HepG2 (cell line): ENCODE measurements around the gene DROSHA. TPM values are rescaled to one million over a fixed set of nuclear protein-coding genes. Genes with fewer than 3 reads are reported as not detected.

Experiments used
- ATAC-seq: fragments of 200-7000 bp; cut with Tn5 transposase; 3 replicates; pipeline ENCODE4 v1.9.1; 2020; ENCODE audit warnings: mild to moderate bottlenecking, moderate library complexity
- BruUV-seq: library from RNA; stranded (reverse); fragments of 400-500 nt; replicated peaks from 2 replicates; lab custom pipeline; 2021; lab: Mats Ljungman, UMichigan
- CTCF ChIA-PET: fragments of 300-600 bp; formaldehyde crosslinking; extraction: SDS; loops from one replicate; lab custom pipeline; 2021; ENCODE audit warnings: low total read pairs, inconsistent platforms, low intra/inter-chr PET ratio; lab: Yijun Ruan, JAX
- POLR2A ChIA-PET: fragments of 350-600 bp; sonication (Branson Sonifier 250); formaldehyde crosslinking; loops from one replicate; lab custom pipeline; 2020; ENCODE audit warnings: antibody characterized with exemption, inconsistent platforms; lab: Yijun Ruan, JAX
- DNase-seq: peaks from one replicate; pipeline ENCODE4 v3.0.0-alpha.2; 2015; ENCODE audit warnings: low spot score
- FAIRE-seq: peaks from 3 replicates; lab custom pipeline; 2011; peaks lifted over from hg19 to GRCh38; lab: Jason Lieb, UNC
- H2AFZ ChIP-seq: one replicate; pipeline ENCODE4 v1.6.1; 2011; ENCODE audit warnings: low read length, inconsistent platforms
- H3K27ac ChIP-seq: fragments of 300-600 bp; 3 replicates; pipeline ENCODE4 v1.8.0; 2011; ENCODE audit warnings: mixed run types, mild to moderate bottlenecking, mixed read lengths, low read length, inconsistent platforms; ENCODE audit not compliant: insufficient read depth; ENCODE audit errors: extremely low read length
- H3K27me3 ChIP-seq, 2 experiments: fragments of 200-600 bp in 1 of 2; 2 replicates in 1 of 2; 3 replicates in 1 of 2; pipeline versions ENCODE4 v1.6.0 to v1.8.0; 2011; ENCODE audit warnings: low read length in 2 of 2, mild to moderate bottlenecking in 2 of 2, moderate library complexity in 2 of 2, inconsistent platforms in 1 of 2; ENCODE audit not compliant: insufficient read depth in 2 of 2, control insufficient read depth in 1 of 2
- H3K36me3 ChIP-seq, 2 experiments: fragments of 200-600 bp in 1 of 2; replicated peaks in 1 of 2; 2 replicates in 1 of 2; 3 replicates in 1 of 2; pipeline versions ENCODE4 v1.5.1 to v1.8.0; 2011; ENCODE audit warnings: low read length in 2 of 2, inconsistent platforms in 1 of 2; ENCODE audit not compliant: insufficient read depth in 2 of 2, control insufficient read depth in 1 of 2
- H3K4me1 ChIP-seq: 2 replicates; pipeline ENCODE4 v1.5.1; 2012; ENCODE audit warnings: low read length, inconsistent platforms; ENCODE audit not compliant: insufficient read depth
- H3K4me2 ChIP-seq: 2 replicates; pipeline ENCODE4 v1.6.0; 2011; ENCODE audit warnings: low read depth, low read length, inconsistent platforms
- H3K4me3 ChIP-seq, 3 experiments: fragments of 200-600 bp in 1 of 3; sonication (generic), shearing (Covaris generic) in 1 of 3; replicated peaks in 1 of 3; 2 replicates each; pipeline ENCODE4 v1.5.1; 2011 to 2016; ENCODE audit warnings: low read length in 3 of 3, inconsistent platforms in 2 of 3, low read depth in 2 of 3, mild to moderate bottlenecking in 2 of 3, control low read depth in 1 of 3, mixed read lengths in 1 of 3; ENCODE audit not compliant: insufficient read depth in 1 of 3
- H3K79me2 ChIP-seq: one replicate; pipeline ENCODE4 v1.6.1; 2011; ENCODE audit warnings: low read length, inconsistent platforms; ENCODE audit not compliant: insufficient read depth
- H3K9ac ChIP-seq: 2 replicates; pipeline ENCODE4 v1.6.0; 2011; ENCODE audit warnings: mild to moderate bottlenecking, low read depth, low read length, inconsistent platforms; ENCODE audit not compliant: insufficient read depth
- H3K9me3 ChIP-seq: 2 replicates; pipeline ENCODE4 v1.5.1; 2012; ENCODE audit warnings: mild to moderate bottlenecking, low read length
- H4K20me1 ChIP-seq: 2 replicates; pipeline ENCODE4 v1.6.0; 2011; ENCODE audit warnings: inconsistent platforms, mild to moderate bottlenecking, low read length, moderate library complexity; ENCODE audit not compliant: insufficient read depth
- DNMT3B ChIP-seq: conservative IDR thresholded peaks from 2 replicates; pipeline ENCODE4 v1.6.1; 2016; ENCODE audit warnings: missing biosample characterization, control low read depth
- FOXA1 ChIP-seq, 2 experiments: fragments of 450-650 bp in 1 of 2; sonication (generic) in 1 of 2; formaldehyde crosslinking in 1 of 2; IDR thresholded peaks; 2 replicates each; pipeline versions ENCODE4 v1.4.0 to v1.6.1; 2016 to 2020; ENCODE audit warnings: missing genetic modification reagents in 1 of 2
- FOXP1 ChIP-seq, 2 experiments: fragments of 450-650 bp in 1 of 2; IDR thresholded peaks; 2 replicates each; pipeline ENCODE4 v1.6.1; 2017 to 2018; ENCODE audit warnings: antibody characterized with exemption in 1 of 2
- KAT8 ChIP-seq: IDR thresholded peaks from 2 replicates; pipeline ENCODE4 v1.6.1; 2016; ENCODE audit warnings: missing genetic modification reagents, missing compliant biosample characterization
- KDM5A ChIP-seq: fragments of 200-600 bp; sonication (generic); IDR thresholded peaks from 2 replicates; pipeline ENCODE4 v1.7.0; 2018; ENCODE audit warnings: antibody characterized with exemption, mild to moderate bottlenecking, low read length, borderline replicate concordance
- NFE2 ChIP-seq: sonication (generic); formaldehyde crosslinking; IDR thresholded peaks from 2 replicates; pipeline ENCODE4 v1.4.0; 2020; ENCODE audit warnings: missing genetic modification reagents
- NR2F1 ChIP-seq, 2 experiments: fragments of 450-650 bp in 1 of 2; formaldehyde crosslinking in 1 of 2; IDR thresholded peaks; 2 replicates each; pipeline versions ENCODE4 v1.5.0 to v1.6.1; 2016 to 2020; ENCODE audit warnings: mild to moderate bottlenecking in 1 of 2, missing compliant biosample characterization in 1 of 2, missing genetic modification reagents in 1 of 2, moderate library complexity in 1 of 2
- PAXIP1 ChIP-seq: sonication (generic); formaldehyde crosslinking; conservative IDR thresholded peaks from 2 replicates; pipeline ENCODE4 v1.4.0; 2020; ENCODE audit warnings: mild to moderate bottlenecking, missing genetic modification reagents, moderate library complexity
- POLR2AphosphoS5 ChIP-seq: IDR thresholded peaks from 2 replicates; pipeline ENCODE4 v1.6.1; 2012; ENCODE audit warnings: low read depth, low read length
- SP5 ChIP-seq: IDR thresholded peaks from 2 replicates; pipeline ENCODE4 v1.6.1; 2016; ENCODE audit warnings: low read depth, borderline replicate concordance
- UBTF ChIP-seq: sonication (generic); formaldehyde crosslinking; IDR thresholded peaks from 2 replicates; pipeline ENCODE4 v1.4.0; 2020; ENCODE audit warnings: mild to moderate bottlenecking, missing genetic modification reagents
- ZBTB44 ChIP-seq: sonication (generic); formaldehyde crosslinking; IDR thresholded peaks from 2 replicates; pipeline ENCODE4 v1.4.0; 2020; ENCODE audit warnings: missing genetic modification reagents
- ZNF121 ChIP-seq: sonication (generic); formaldehyde crosslinking; IDR thresholded peaks from 2 replicates; pipeline ENCODE4 v1.5.0; 2020; ENCODE audit warnings: mild to moderate bottlenecking, missing genetic modification reagents
- ZNF136 ChIP-seq: sonication (generic); formaldehyde crosslinking; IDR thresholded peaks from 2 replicates; pipeline ENCODE4 v1.8.1; 2022; ENCODE audit warnings: low read depth, mild to moderate bottlenecking, moderate library complexity, missing genetic modification reagents
- ZNF430 ChIP-seq: sonication (generic); formaldehyde crosslinking; IDR thresholded peaks from 2 replicates; pipeline ENCODE4 v1.9.0; 2021; ENCODE audit warnings: mild to moderate bottlenecking, missing genetic modification reagents
- ZNF556 ChIP-seq: sonication (generic); formaldehyde crosslinking; IDR thresholded peaks from 2 replicates; pipeline ENCODE4 v1.4.0; 2020; ENCODE audit warnings: mild to moderate bottlenecking, missing genetic modification reagents, borderline replicate concordance
- WGBS: methylation state at CpG from one replicate; pipeline ENCODE4 v1.1.6; 2017; ENCODE audit warnings: low lambda C conversion rate; 5-methylcytosine and 5-hydroxymethylcytosine counted together
- in situ Hi-C: cut with HindIII; loops from 2 replicates; pipeline ENCODE4 v1.10.0; 2017; ENCODE audit warnings: low pct_unique_long_range_greater_than_20kb; ENCODE audit not compliant: extremely low pct_ligation_motif_present
- intact Hi-C: fragments of 100-400 bp; cut with micrococcal nuclease; formaldehyde crosslinking; loops from one replicate; pipeline ENCODE4 v1.10.0; 2022; ENCODE audit not compliant: unreplicated experiment
- polyA plus RNA-seq, 8 experiments: library from polyadenylated mRNA; depleted of rRNA in 3 of 8; stranded (reverse) in 7 of 8; unstranded in 1 of 8; fragments of >200 nt; fragmentation: Illumina TruSeq in 4 of 8; extraction: Trizol in 4 of 8; gene quantifications; 2 replicates each; pipeline versions ENCODE4 v1.2.1 to v1.2.3, GENCODE V29; 2011 to 2016; ENCODE audit warnings: low read depth in 4 of 8, missing spikeins in 1 of 8, mixed read lengths in 1 of 8; ENCODE audit not compliant: insufficient read depth in 1 of 8
- total RNA-seq, 5 experiments: library from RNA; depleted of rRNA; stranded (reverse); fragments of >200 nt; fragmentation: Illumina TruSeq; extraction: Trizol; gene quantifications; 2 replicates each; pipeline ENCODE4 v1.2.3, GENCODE V29; 2016; ENCODE audit warnings: low read depth in 1 of 5

The DROSHA gene
- total and polyA plus RNA-seq, 2 of the 13 experiments (the other 11 are each of a cell fraction or from before 2014, with no cell fraction given) = 22.3 to 29.4 TPM

- no peak for TF ChIP-seq ZBTB44 (CRISPR knock-in tag)
- TF ChIP-seq ZNF556 (CRISPR knock-in tag) = no peak
- no peak for TF ChIP-seq ZNF136 (CRISPR knock-in tag)
- no peak for TF ChIP-seq NR2F1 (CRISPR knock-in tag; IDR thresholded peaks at IDR 0.05)
- no peak for TF ChIP-seq SP5 (CRISPR knock-in tag)
- TF ChIP-seq UBTF = no peak
These were observed 5.0 kb upstream of the DROSHA start (continued) for GRCh38 chr5:31536873-31537272.

- no peaks in the 10 kb centered on the region for H3K9me3 ChIP-seq
- peak overlapping the region; percentile 85 for H3K27ac ChIP-seq
- 100% methylated on average over 1 of the region's 1 CpG for WGBS
- peaks cover 25% of the 10 kb centered on the region for H3K79me2 ChIP-seq
- ChIA-PET POLR2A (no interaction called here), CTCF (no interaction called here)
- BruUV-seq = no TSS peak
- ATAC-seq = no peak
- intact Hi-C loops = no loop called here
- no peaks in the 10 kb centered on the region for H4K20me1 ChIP-seq
- peak overlapping the region in 2 of 3 experiments; percentile 81 to 82; a peak in 2 of 6 replicates for H3K4me3 ChIP-seq
- peak; percentile 14 for DNase-seq
- no peak for FAIRE-seq
- peak overlapping the region; percentile 84 for H3K4me2 ChIP-seq
- peaks cover 34% of the 10 kb centered on the region for H3K4me1 ChIP-seq
- 0 out of 2 replicates have a peak overlapping the region, but pooled peaks have one; percentile 90 for H3K9ac ChIP-seq
- in situ Hi-C loops = no loop called here
- no peak overlapping the region for H2AFZ ChIP-seq
- H3K36me3 ChIP-seq = peaks cover 0 to 17% of the 10 kb centered on the region in 2 experiments
- H3K27me3 ChIP-seq = no peaks in the 10 kb centered on the region; a peak in 1 of 5 replicates
- no peak for TF ChIP-seq ZNF430 (CRISPR knock-in tag)
- no peak for TF ChIP-seq PAXIP1 (CRISPR knock-in tag)
- TF ChIP-seq KAT8 (CRISPR knock-in tag) = 0 out of 2 replicates have a peak, but pooled peaks have one; percentile 21
- TF ChIP-seq KDM5A = no peak
- TF ChIP-seq FOXA1 (IDR thresholded peaks at IDR 0.05) = no peak
- TF ChIP-seq FOXA1 (CRISPR knock-in tag; IDR thresholded peaks at IDR 0.05) = peak; percentile 46; the same call in 1 of the 2 replicates
- no peak for TF ChIP-seq POLR2AphosphoS5
- TF ChIP-seq DNMT3B (CRISPR knock-in tag) = no peak
- peak; percentile 88 for TF ChIP-seq ZNF121 (CRISPR knock-in tag)
- TF ChIP-seq FOXP1 (IDR thresholded peaks at IDR 0.05) = no peak
- TF ChIP-seq FOXP1 (CRISPR knock-in tag; IDR thresholded peaks at IDR 0.05) = peak; percentile 45
- no peak for TF ChIP-seq NFE2 (CRISPR knock-in tag)
These were observed 2.7 kb upstream of the DROSHA start for GRCh38 chr5:31534527-31535046.
